Bronchial epithelial cell (primary cell): ENCODE data around the gene DTX1. TPM values are rescaled to one million over a fixed set of nuclear protein-coding genes. Genes with fewer than 3 reads are reported as not detected.

Experiments used
- DNase-seq: peaks from one replicate; pipeline ENCODE4 v3.0.0-alpha.2; 2010; ENCODE audit warnings: low read depth
- FAIRE-seq: peaks from 2 replicates; lab custom pipeline; 2011; peaks lifted over from hg19 to GRCh38; lab: Jason Lieb, UNC
- H3K27me3 ChIP-seq: 2 replicates; pipeline ENCODE4 v1.5.1; 2011; ENCODE audit warnings: low read length; ENCODE audit not compliant: control insufficient read depth, insufficient read depth
- H3K36me3 ChIP-seq: 2 replicates; pipeline ENCODE4 v1.5.1; 2011; ENCODE audit warnings: low read length; ENCODE audit not compliant: control insufficient read depth, insufficient read depth
- H3K4me3 ChIP-seq: 2 replicates; pipeline ENCODE4 v1.5.1; 2011; ENCODE audit warnings: mild to moderate bottlenecking, low read depth, low read length, control low read depth
- CTCF ChIP-seq: IDR thresholded peaks from 2 replicates; pipeline ENCODE4 v1.5.1; 2011; ENCODE audit warnings: mild to moderate bottlenecking, moderate library complexity, low read length, control low read depth, inconsistent platforms; ENCODE audit not compliant: insufficient read depth, severe bottlenecking
- total RNA-seq: library from RNA; depleted of rRNA; stranded (reverse); fragments of >200 nt; gene quantifications from 2 replicates; pipeline ENCODE4 v1.2.1, GENCODE V29; 2014

DTX1 gene
- total RNA-seq, 1 donor from 2014 or later = not detected

- H3K4me3 ChIP-seq = no peak overlapping the region
- DNase-seq = no peak
- no peaks in the 10 kb centered on the region for H3K36me3 ChIP-seq
- TF ChIP-seq CTCF = no peak
- no peaks in the 10 kb centered on the region for H3K27me3 ChIP-seq
- no peak for FAIRE-seq
These were observed 8.8 kb downstream of the DTX1 start for GRCh38 chr12:113065126-113066007.

GRCh38 chr12:113066813-113067400 lies 10.4 kb downstream of the DTX1 start:
- H3K36me3 ChIP-seq = no peaks in the 10 kb centered on the region
- no peaks in the 10 kb centered on the region for H3K27me3 ChIP-seq
- FAIRE-seq (no peak), DNase-seq (no peak)
- no peak for TF ChIP-seq CTCF
- no peak overlapping the region for H3K4me3 ChIP-seq

- Histone ChIP-seq H3K4me3 (no peak overlapping the region), H3K36me3 (no peaks in the 10 kb centered on the region), H3K27me3 (no peaks in the 10 kb centered on the region)
- TF ChIP-seq CTCF = no peak
- DNase-seq (no peak), FAIRE-seq (peak; percentile 23)
These were observed 11.7 kb downstream of the DTX1 start for GRCh38 chr12:113067987-113068935.

- no peak for TF ChIP-seq CTCF
- FAIRE-seq (no peak), DNase-seq (no peak)
- H3K36me3 ChIP-seq = no peaks in the 10 kb centered on the region
- no peaks in the 10 kb centered on the region for H3K27me3 ChIP-seq
- no peak overlapping the region for H3K4me3 ChIP-seq
These were observed 12.6 kb downstream of the DTX1 start for GRCh38 chr12:113069149-113069548.

DNA sequence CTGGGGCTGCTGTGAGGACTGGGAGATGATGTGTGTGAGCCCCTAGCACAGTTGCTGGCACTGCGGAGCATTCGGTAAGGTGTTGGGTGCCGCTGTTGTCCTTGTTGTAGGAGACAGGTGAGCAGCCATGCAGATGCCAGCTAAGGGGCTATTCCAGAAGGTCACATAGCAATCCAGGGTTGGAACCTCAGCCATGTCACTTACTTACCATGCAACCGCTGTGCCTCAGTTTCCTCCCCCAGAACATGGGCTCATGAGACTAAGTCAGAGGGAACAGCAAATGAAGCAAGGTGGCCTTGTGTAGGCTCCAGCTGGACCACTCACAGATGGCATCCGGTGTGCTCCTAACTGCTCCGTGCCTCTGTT lies 13.2 kb downstream of the DTX1 start:
- H3K36me3 ChIP-seq = no peaks in the 10 kb centered on the region
- DNase-seq = no peak
- TF ChIP-seq CTCF = no peak
- H3K27me3 ChIP-seq = no peaks in the 10 kb centered on the region
- FAIRE-seq = no peak
- H3K4me3 ChIP-seq = no peak overlapping the region
